Spleen (tissue), 11 donors: Measurements from ENCODE around the gene MCM8. TPM values are rescaled to one million over a fixed set of nuclear protein-coding genes. Genes with fewer than 3 reads are reported as not detected.
"Not testable (repeated sequence)": the region's sequence is repeated elsewhere in the genome, so short reads cannot be mapped to it uniquely, and the experiment has no call there.

ENCODE experiments used
- DNase-seq: peaks from one replicate; pipeline ENCODE4 v3.0.0-alpha.2; 2020
- H3K27ac ChIP-seq, 8 donors: fragments of 200-600 bp; sonication (generic) in 7 of 8; 1 replicate in 4 of 8; 2 replicates in 4 of 8; pipeline versions ENCODE4 v1.5.0 to v1.8.0; 2016 to 2021; ENCODE audit warnings: inconsistent platforms in 4 of 8, mild to moderate bottlenecking in 4 of 8, moderate library complexity in 1 of 8
- H3K27me3 ChIP-seq, 7 donors: fragments of 200-600 bp; sonication (generic) in 6 of 7; replicated peaks in 1 of 7; 1 replicate in 4 of 7; 2 replicates in 3 of 7; pipeline versions ENCODE4 v1.5.0 to v1.8.0; 2016 to 2021; ENCODE audit warnings: inconsistent platforms in 3 of 7, mild to moderate bottlenecking in 1 of 7
- H3K36me3 ChIP-seq, 6 donors: fragments of 200-600 bp; sonication (generic) in 5 of 6; 1 replicate in 4 of 6; 2 replicates in 2 of 6; pipeline versions ENCODE4 v1.5.0 to v1.8.0; 2016 to 2021; ENCODE audit warnings: inconsistent platforms in 2 of 6
- H3K4me1 ChIP-seq, 6 donors: fragments of 200-600 bp; sonication (generic) in 5 of 6; 1 replicate in 3 of 6; 2 replicates in 3 of 6; pipeline versions ENCODE4 v1.5.0 to v1.8.0; 2016 to 2021; ENCODE audit warnings: inconsistent platforms in 3 of 6
- H3K4me3 ChIP-seq, 8 donors: fragments of 200-600 bp; sonication (generic) in 7 of 8; 1 replicate in 4 of 8; 2 replicates in 4 of 8; pipeline versions ENCODE4 v1.5.0 to v1.8.0; 2016 to 2021; ENCODE audit warnings: inconsistent platforms in 4 of 8, mild to moderate bottlenecking in 4 of 8, moderate library complexity in 2 of 8
- H3K9me3 ChIP-seq, 8 donors: fragments of 200-600 bp; sonication (generic) in 7 of 8; 1 replicate in 4 of 8; 2 replicates in 4 of 8; pipeline versions ENCODE4 v1.5.0 to v1.8.0; 2016 to 2021; ENCODE audit warnings: inconsistent platforms in 4 of 8
- POLR2A ChIP-seq, 3 donors: fragments of 450-650 bp; IDR thresholded peaks; one replicate each; pipeline ENCODE4 v1.5.1; 2017; ENCODE audit warnings: antibody characterized with exemption in 3 of 3, mild to moderate bottlenecking in 1 of 3
- POLR2AphosphoS5 ChIP-seq, 3 donors: sonication (generic); formaldehyde crosslinking; IDR thresholded peaks; one replicate each; pipeline ENCODE4 v1.5.1; 2017; ENCODE audit warnings: antibody characterized with exemption in 3 of 3
- WGBS, 5 donors: extraction: QIAGEN DNeasy Blood & Tissue Kit in 3 of 5; methylation state at CpG; one replicate each; pipeline versions ENCODE4 v1.1.5 to v1.1.7; 2013 to 2018; 5-methylcytosine and 5-hydroxymethylcytosine counted together
- intact Hi-C: fragments of 100-400 bp; cut with DNase I; formaldehyde crosslinking; loops from one replicate; pipeline ENCODE4 v1.15.0; 2023; ENCODE audit warnings: low total_unique reads
- polyA plus RNA-seq, 3 donors: library from polyadenylated mRNA; stranded (reverse); fragments of 200-250 nt; gene quantifications; one replicate each; pipeline ENCODE4 v1.2.1, GENCODE V29; 2013
- total RNA-seq, 7 donors: library from RNA; depleted of rRNA in 3 of 7; stranded (reverse); fragments of >200 nt in 3 of 7; fragmentation: NEBNext Ultra II Directional in 4 of 7; extraction: Animal tissue kit (Norgen Biotek cat#: 25700) in 4 of 7; gene quantifications; one replicate each; pipeline versions ENCODE4 v1.1.0 to v1.2.1, GENCODE V29; 2016 to 2021
- TF ChIP-seq, protein P1 (sequence below), 11 experiments: fragments of 200-600 bp in 7 of 11; fragments of 450-650 bp in 4 of 11; sonication (generic) in 4 of 11; IDR thresholded peaks in 8 of 11; conservative IDR thresholded peaks in 3 of 11; 1 replicate in 7 of 11; 2 replicates in 4 of 11; pipeline versions ENCODE4 v1.4.0 to v1.8.0; 2016 to 2021; ENCODE audit warnings: antibody characterized with exemption in 11 of 11, inconsistent platforms in 4 of 11, mild to moderate bottlenecking in 1 of 11
- donor health status: healthy with polysubstance abuse.
- donor health status: DM: no; HTN: no; CAD: no; lungs with moderate emphysema.
- donor health status: DM: no; HTN: no; CAD: no.
- donor health status: Bipolar disorder and iron deficiency.
- donor health status: healthy.
- donor health status: DM: no; HTN: no; CAD: no.
- donor health status: DM: yes; HTN: yes; CAD: no.

Gene MCM8
- total and polyA plus RNA-seq, 10 donors, result 1.7 to 7.9 (median 5.9) TPM

DNA sequence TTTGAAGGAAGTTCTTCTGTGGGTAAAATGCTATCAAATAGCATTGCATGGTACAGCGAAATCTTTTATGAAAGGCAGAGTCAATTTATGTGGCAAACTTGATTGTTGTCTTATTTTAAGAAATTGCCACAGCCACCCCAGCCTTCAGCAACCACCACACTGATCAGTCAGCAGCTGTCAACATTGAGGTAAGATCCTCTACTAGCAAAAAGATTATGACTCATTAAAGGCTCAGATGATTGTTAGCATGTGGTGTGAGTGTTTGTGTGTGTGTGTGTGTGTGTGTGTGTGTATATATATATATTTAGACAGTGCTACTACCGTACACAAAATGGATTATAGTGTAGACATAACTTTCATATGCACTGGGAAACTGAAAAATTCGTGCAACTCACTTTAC, 75.6 kb downstream of the MCM8 start:
- no peak overlapping the region for H3K27ac ChIP-seq
- no peaks in the 10 kb centered on the region for H3K4me1 ChIP-seq
- intact Hi-C loops, result no loop called here
- H3K36me3 ChIP-seq, result peaks cover 0 to 87% (median 23%) of the 10 kb centered on the region in 6 donors
- TF ChIP-seq POLR2A (IDR thresholded peaks at IDR 0.05) (no peak), POLR2AphosphoS5 (IDR thresholded peaks at IDR 0.05) (no peak)
- TF ChIP-seq, protein P1, sequence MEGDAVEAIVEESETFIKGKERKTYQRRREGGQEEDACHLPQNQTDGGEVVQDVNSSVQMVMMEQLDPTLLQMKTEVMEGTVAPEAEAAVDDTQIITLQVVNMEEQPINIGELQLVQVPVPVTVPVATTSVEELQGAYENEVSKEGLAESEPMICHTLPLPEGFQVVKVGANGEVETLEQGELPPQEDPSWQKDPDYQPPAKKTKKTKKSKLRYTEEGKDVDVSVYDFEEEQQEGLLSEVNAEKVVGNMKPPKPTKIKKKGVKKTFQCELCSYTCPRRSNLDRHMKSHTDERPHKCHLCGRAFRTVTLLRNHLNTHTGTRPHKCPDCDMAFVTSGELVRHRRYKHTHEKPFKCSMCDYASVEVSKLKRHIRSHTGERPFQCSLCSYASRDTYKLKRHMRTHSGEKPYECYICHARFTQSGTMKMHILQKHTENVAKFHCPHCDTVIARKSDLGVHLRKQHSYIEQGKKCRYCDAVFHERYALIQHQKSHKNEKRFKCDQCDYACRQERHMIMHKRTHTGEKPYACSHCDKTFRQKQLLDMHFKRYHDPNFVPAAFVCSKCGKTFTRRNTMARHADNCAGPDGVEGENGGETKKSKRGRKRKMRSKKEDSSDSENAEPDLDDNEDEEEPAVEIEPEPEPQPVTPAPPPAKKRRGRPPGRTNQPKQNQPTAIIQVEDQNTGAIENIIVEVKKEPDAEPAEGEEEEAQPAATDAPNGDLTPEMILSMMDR (IDR thresholded peaks at IDR 0.05 in 8 of 11, conservative IDR thresholded peaks at IDR 0.05 in 3 of 11), result no peak
- DNase-seq, result no peak
- peaks cover 0 to 9% (median 7%) of the 10 kb centered on the region in 8 donors for H3K9me3 ChIP-seq
- WGBS, 5 donors, result 86 to 91% (median 88%) methylated on average over 3 of the region's 3 CpGs
- H3K27me3 ChIP-seq, result no peaks in the 10 kb centered on the region
- H3K4me3 ChIP-seq, result no peak overlapping the region

- H3K9me3 ChIP-seq, result peaks cover 0 to 9% (median 7%) of the 10 kb centered on the region in 8 donors
- peaks cover 0 to 88% (median 28%) of the 10 kb centered on the region in 6 donors for H3K36me3 ChIP-seq
- H3K4me3 ChIP-seq, result no peak overlapping the region
- no peak overlapping the region for H3K27ac ChIP-seq
- no peaks in the 10 kb centered on the region for H3K27me3 ChIP-seq
- peaks cover 0 to 6% (median 2%) of the 10 kb centered on the region in 6 donors for H3K4me1 ChIP-seq
- intact Hi-C loops, result no loop called here
- no peak for DNase-seq
- no peak for TF ChIP-seq POLR2A (IDR thresholded peaks at IDR 0.05)
- TF ChIP-seq POLR2AphosphoS5 (IDR thresholded peaks at IDR 0.05), result no peak
- TF ChIP-seq, protein P1 (IDR thresholded peaks at IDR 0.05 in 8 of 11, conservative IDR thresholded peaks at IDR 0.05 in 3 of 11), result no peak
Observed at GRCh38 chr20:6028818-6029217, 78.4 kb downstream of the MCM8 start.

- H3K27me3 ChIP-seq, result no peaks in the 10 kb centered on the region
- H3K36me3 ChIP-seq, result peaks cover 0 to 88% (median 27%) of the 10 kb centered on the region in 6 donors
- H3K9me3 ChIP-seq, result peaks cover 0 to 9% (median 7%) of the 10 kb centered on the region in 8 donors
- H3K4me1 ChIP-seq, result peaks cover 0 to 13% (median 6%) of the 10 kb centered on the region in 6 donors
- WGBS, 5 donors, result 86 to 96% (median 93%) methylated on average over 6 of the region's 6 CpGs
- no peak for DNase-seq
- intact Hi-C loops, result no loop called here
- H3K4me3 ChIP-seq, result no peak overlapping the region
- TF ChIP-seq, protein P1 (IDR thresholded peaks at IDR 0.05 in 8 of 11, conservative IDR thresholded peaks at IDR 0.05 in 3 of 11), result no peak
- TF ChIP-seq POLR2A (IDR thresholded peaks at IDR 0.05) (no peak), POLR2AphosphoS5 (IDR thresholded peaks at IDR 0.05) (no peak)
- no peak overlapping the region for H3K27ac ChIP-seq
Observed at GRCh38 chr20:6029538-6029937, 79.1 kb downstream of the MCM8 start.

DNA sequence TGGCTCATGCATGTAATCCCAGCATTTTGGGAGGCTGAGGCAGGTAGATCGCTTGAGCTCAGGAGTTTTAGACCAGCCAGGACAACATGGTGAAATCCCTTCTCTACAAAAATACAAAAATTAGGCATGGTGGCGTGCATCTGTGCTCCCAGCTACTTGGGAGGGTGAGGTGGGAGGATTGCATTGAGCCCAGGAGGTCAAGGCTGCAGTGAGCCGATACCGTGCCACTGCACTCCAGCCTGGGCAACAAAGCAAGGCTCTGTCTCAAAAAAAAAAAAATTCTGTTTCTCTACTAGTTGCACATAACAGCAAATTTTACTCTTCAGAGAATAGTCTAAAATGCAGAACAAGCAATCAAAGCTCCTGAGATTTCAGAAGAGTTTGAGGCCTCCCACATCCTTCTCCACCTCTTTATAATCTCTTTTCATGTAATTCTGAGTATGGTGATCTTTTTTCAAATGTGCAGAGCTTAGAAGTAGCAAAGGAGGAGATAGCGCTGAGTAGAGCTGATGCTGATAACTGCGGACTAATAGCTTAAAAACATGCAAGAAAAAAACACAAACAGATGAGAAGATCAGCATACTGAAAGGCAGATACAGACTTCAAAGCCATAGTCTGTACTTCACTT, 80.1 kb downstream of the MCM8 start:
- H3K4me3 ChIP-seq, result no peak overlapping the region
- peaks cover 0 to 88% (median 25%) of the 10 kb centered on the region in 6 donors for H3K36me3 ChIP-seq
- H3K27ac ChIP-seq, result no peak overlapping the region
- H3K4me1 ChIP-seq, result peaks cover 0 to 17% (median 6%) of the 10 kb centered on the region in 6 donors
- TF ChIP-seq, protein P1 (IDR thresholded peaks at IDR 0.05 in 8 of 11, conservative IDR thresholded peaks at IDR 0.05 in 3 of 11), result no peak
- TF ChIP-seq POLR2AphosphoS5 (IDR thresholded peaks at IDR 0.05) (no peak), POLR2A (IDR thresholded peaks at IDR 0.05) (no peak)
- intact Hi-C loops, result no loop called here
- no peaks in the 10 kb centered on the region for H3K27me3 ChIP-seq
- DNase-seq, result no peak
- WGBS, 5 donors, result 75 to 91% (median 85%) methylated on average over 6 of the region's 6 CpGs
- peaks cover 0 to 1% (median 0%) of the 10 kb centered on the region in 8 donors for H3K9me3 ChIP-seq

- DNase-seq, H3K27ac ChIP-seq, intact Hi-C loops, H3K4me3 ChIP-seq, H3K27me3 ChIP-seq, H3K9me3 ChIP-seq: not testable (repeated sequence)
- 97 to 99% (median 97%) methylated on average over 8 of the region's 8 CpGs for WGBS, 5 donors
- Histone ChIP-seq H3K4me1 (peaks cover 0 to 17% (median 6%) of the 10 kb centered on the region in 6 donors), H3K36me3 (peaks cover 0 to 90% (median 48%) of the 10 kb centered on the region in 6 donors)
Observed at GRCh38 chr20:6032907-6033306, 82.5 kb downstream of the MCM8 start.
